Measurements from ENCODE around the gene ADAM12.

Gene ADAM12

GRCh38 chr10:126135941-126136595 is 252.2 kb downstream of the ADAM12 start:
- H3K36me3 ChIP-seq (ENCODE audit: control insufficient read depth in 2 of 2, insufficient read depth in 1 of 2, low read length in 2 of 2), result no peaks in the 10 kb centered on the region
- POLR2A ChIA-PET, result no interaction called here
- CTCF ChIA-PET, result interaction anchor here (0.8 kb wide), 1 partner anchor 38 kb away, joined by 4 read pairs; no protein-coding TSS in a partner anchor

DNA sequence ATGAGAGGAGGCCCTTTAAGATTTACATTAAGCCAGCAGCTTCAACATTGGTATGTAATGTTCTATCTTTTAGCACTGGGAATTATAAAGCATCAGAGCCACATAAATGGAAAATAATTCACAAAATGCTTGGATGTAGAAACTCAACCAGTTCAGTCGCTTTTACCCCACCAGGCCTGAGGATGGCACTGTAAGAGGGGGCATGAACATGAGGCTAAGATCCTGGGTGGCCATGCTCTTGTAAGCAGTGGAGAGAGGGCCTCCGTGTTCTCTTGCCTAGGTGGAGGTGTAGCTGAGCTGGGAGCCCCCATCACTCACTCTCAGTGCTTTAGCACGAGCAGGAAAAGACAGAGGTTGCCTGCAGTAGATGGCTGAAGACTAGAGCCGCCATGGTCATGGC is 253.1 kb downstream of the ADAM12 start:
- H3K27ac ChIP-seq (ENCODE audit: extremely low read depth, low read depth, low read length), result no peak overlapping the region
- ChIA-PET CTCF (interaction anchor here (0.5 to 0.8 kb wide), 2 partner anchors 37 to 356 kb away, joined by 4 read pairs; no protein-coding TSS in a partner anchor), POLR2A (no interaction called here)

More at GRCh38 chr10:126135941-126136595, 252.2 kb downstream of the ADAM12 start:
- TF ChIP-seq ZNF548 (tag by site-specific recombination; IDR thresholded peaks at IDR 0.05), result no peak
- TF ChIP-seq, protein P1, sequence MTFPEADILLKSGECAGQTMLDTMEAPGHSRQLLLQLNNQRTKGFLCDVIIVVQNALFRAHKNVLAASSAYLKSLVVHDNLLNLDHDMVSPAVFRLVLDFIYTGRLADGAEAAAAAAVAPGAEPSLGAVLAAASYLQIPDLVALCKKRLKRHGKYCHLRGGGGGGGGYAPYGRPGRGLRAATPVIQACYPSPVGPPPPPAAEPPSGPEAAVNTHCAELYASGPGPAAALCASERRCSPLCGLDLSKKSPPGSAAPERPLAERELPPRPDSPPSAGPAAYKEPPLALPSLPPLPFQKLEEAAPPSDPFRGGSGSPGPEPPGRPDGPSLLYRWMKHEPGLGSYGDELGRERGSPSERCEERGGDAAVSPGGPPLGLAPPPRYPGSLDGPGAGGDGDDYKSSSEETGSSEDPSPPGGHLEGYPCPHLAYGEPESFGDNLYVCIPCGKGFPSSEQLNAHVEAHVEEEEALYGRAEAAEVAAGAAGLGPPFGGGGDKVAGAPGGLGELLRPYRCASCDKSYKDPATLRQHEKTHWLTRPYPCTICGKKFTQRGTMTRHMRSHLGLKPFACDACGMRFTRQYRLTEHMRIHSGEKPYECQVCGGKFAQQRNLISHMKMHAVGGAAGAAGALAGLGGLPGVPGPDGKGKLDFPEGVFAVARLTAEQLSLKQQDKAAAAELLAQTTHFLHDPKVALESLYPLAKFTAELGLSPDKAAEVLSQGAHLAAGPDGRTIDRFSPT (tag by site-specific recombination; IDR thresholded peaks at IDR 0.05), result no peak
- no peak for TF ChIP-seq ZNF324 (tag by site-specific recombination; IDR thresholded peaks at IDR 0.05)
- TF ChIP-seq ZNF140 (tag by site-specific recombination; IDR thresholded peaks at IDR 0.05), result no peak
- no peak for TF ChIP-seq SETDB1 (IDR thresholded peaks at IDR 0.05; ENCODE audit: insufficient read length, low read length)
- no peak for TF ChIP-seq ZNF645 (tag by site-specific recombination; IDR thresholded peaks at IDR 0.05)
- TF ChIP-seq, protein P2, sequence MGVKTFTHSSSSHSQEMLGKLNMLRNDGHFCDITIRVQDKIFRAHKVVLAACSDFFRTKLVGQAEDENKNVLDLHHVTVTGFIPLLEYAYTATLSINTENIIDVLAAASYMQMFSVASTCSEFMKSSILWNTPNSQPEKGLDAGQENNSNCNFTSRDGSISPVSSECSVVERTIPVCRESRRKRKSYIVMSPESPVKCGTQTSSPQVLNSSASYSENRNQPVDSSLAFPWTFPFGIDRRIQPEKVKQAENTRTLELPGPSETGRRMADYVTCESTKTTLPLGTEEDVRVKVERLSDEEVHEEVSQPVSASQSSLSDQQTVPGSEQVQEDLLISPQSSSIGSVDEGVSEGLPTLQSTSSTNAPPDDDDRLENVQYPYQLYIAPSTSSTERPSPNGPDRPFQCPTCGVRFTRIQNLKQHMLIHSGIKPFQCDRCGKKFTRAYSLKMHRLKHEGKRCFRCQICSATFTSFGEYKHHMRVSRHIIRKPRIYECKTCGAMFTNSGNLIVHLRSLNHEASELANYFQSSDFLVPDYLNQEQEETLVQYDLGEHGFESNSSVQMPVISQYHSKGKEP (tag by site-specific recombination; IDR thresholded peaks at IDR 0.05), result no peak
- TF ChIP-seq ZBTB17 (tag by site-specific recombination; IDR thresholded peaks at IDR 0.05), result no peak
- H3K4me3 ChIP-seq (ENCODE audit: low read depth, low read length), result no peak overlapping the region
- H3K9me3 ChIP-seq (ENCODE audit: control insufficient read depth, insufficient read depth, low read depth, low read length), result no peaks in the 10 kb centered on the region
- H3K4me1 ChIP-seq (ENCODE audit: control insufficient read depth, insufficient read depth, low read length), result no peaks in the 10 kb centered on the region
- H3K27ac ChIP-seq (ENCODE audit: extremely low read depth, low read depth, low read length), result no peak overlapping the region

More for the DNA sequence above, 253.1 kb downstream of the ADAM12 start:
- Histone ChIP-seq H3K4me3 (ENCODE audit: low read depth, low read length) (no peak overlapping the region), H3K36me3 (ENCODE audit: control insufficient read depth in 2 of 2, insufficient read depth in 1 of 2, low read length in 2 of 2) (no peaks in the 10 kb centered on the region), H3K9me3 (ENCODE audit: control insufficient read depth, insufficient read depth, low read depth, low read length) (no peaks in the 10 kb centered on the region), H3K4me1 (ENCODE audit: control insufficient read depth, insufficient read depth, low read length) (no peaks in the 10 kb centered on the region)
- TF ChIP-seq ZNF560 (tag by site-specific recombination; IDR thresholded peaks at IDR 0.05; ENCODE audit: borderline replicate concordance), result no peak
- no peak for TF ChIP-seq TSHZ1 (tag by site-specific recombination; IDR thresholded peaks at IDR 0.05; ENCODE audit: borderline replicate concordance)
- no peak for TF ChIP-seq ZBTB7A (tag by site-specific recombination; IDR thresholded peaks at IDR 0.05; ENCODE audit: low read depth)
- TF ChIP-seq ZBTB49 (tag by site-specific recombination; IDR thresholded peaks at IDR 0.05; ENCODE audit: low read depth), result no peak
- TF ChIP-seq OVOL3 (tag by site-specific recombination; IDR thresholded peaks at IDR 0.05), result no peak
- no peak for TF ChIP-seq WT1 (tag by site-specific recombination; IDR thresholded peaks at IDR 0.05)
- TF ChIP-seq ZNF112 (tag by site-specific recombination; IDR thresholded peaks at IDR 0.05), result no peak
- TF ChIP-seq ZNF626 (tag by site-specific recombination; IDR thresholded peaks at IDR 0.05), result no peak
